K562 (cell line): ENCODE data around the gene CLTB. TPM values are rescaled to one million over a fixed set of nuclear protein-coding genes. Genes with fewer than 3 reads are reported as not detected.

ENCODE experiments used
- ARNT ChIP-seq, 2 experiments: fragments of 450-650 bp; IDR thresholded peaks; 2 replicates each; pipeline ENCODE4 v1.6.1; 2016; ENCODE audit warnings: mild to moderate bottlenecking in 1 of 2
- ATF7 ChIP-seq: fragments of 450-650 bp; IDR thresholded peaks from 2 replicates; pipeline ENCODE4 v1.7.1; 2014; ENCODE audit warnings: mild to moderate bottlenecking, moderate library complexity
- BRCA1 ChIP-seq, 2 experiments: fragments of 450-650 bp in 1 of 2; sonication (generic) in 1 of 2; formaldehyde crosslinking in 1 of 2; IDR thresholded peaks; 2 replicates each; pipeline versions ENCODE4 v1.5.0 to v1.6.1; 2017 to 2020; ENCODE audit warnings: mild to moderate bottlenecking in 1 of 2, missing genetic modification reagents in 1 of 2
- CREB1 ChIP-seq, 2 experiments: sonication (generic) in 1 of 2; formaldehyde crosslinking in 1 of 2; IDR thresholded peaks; 2 replicates each; pipeline versions ENCODE4 v1.6.1 to v1.8.0; 2012 to 2022; ENCODE audit warnings: inconsistent platforms in 1 of 2, mild to moderate bottlenecking in 1 of 2, missing genetic modification reagents in 1 of 2, moderate library complexity in 1 of 2
- EP300 ChIP-seq: IDR thresholded peaks from 2 replicates; pipeline ENCODE4 v1.6.1; 2012; ENCODE audit warnings: low read length, improper control_type of control experiment
- ETV6 ChIP-seq, 3 experiments: fragments of 150-350 bp in 1 of 3; sonication (generic) in 1 of 3; formaldehyde crosslinking in 1 of 3; IDR thresholded peaks; 2 replicates each; pipeline versions ENCODE4 v1.6.1 to v1.8.0; 2014 to 2022; ENCODE audit warnings: borderline replicate concordance in 2 of 3, low read depth in 2 of 3, antibody characterized with exemption in 1 of 3, low read length in 1 of 3, mild to moderate bottlenecking in 1 of 3, missing genetic modification reagents in 1 of 3
- FIP1L1 ChIP-seq: fragments of 200-400 bp; formaldehyde crosslinking; IDR thresholded peaks from 2 replicates; pipeline ENCODE4 v1.6.1; 2018; ENCODE audit warnings: mild to moderate bottlenecking, low read depth, low read length; ENCODE audit not compliant: poor library complexity, severe bottlenecking
- FOXM1 ChIP-seq, 2 experiments: fragments of 450-650 bp in 1 of 2; sonication (generic) in 1 of 2; formaldehyde crosslinking in 1 of 2; IDR thresholded peaks; 2 replicates each; pipeline versions ENCODE4 v1.6.1 to v1.9.0; 2017 to 2022; ENCODE audit warnings: low read depth in 2 of 2, mild to moderate bottlenecking in 2 of 2, missing genetic modification reagents in 1 of 2, moderate library complexity in 1 of 2
- LCOR ChIP-seq: sonication (generic); formaldehyde crosslinking; IDR thresholded peaks from 2 replicates; pipeline ENCODE4 v1.8.0; 2022; ENCODE audit warnings: mild to moderate bottlenecking, missing genetic modification reagents
- MBD2 ChIP-seq: sonication (generic); IDR thresholded peaks from 2 replicates; pipeline ENCODE4 v1.6.1; 2016; ENCODE audit warnings: low read depth, borderline replicate concordance
- NUFIP1 ChIP-seq: fragments of 450-650 bp; IDR thresholded peaks from 2 replicates; pipeline ENCODE4 v1.6.1; 2018; ENCODE audit not compliant: partially characterized antibody
- RFX1 ChIP-seq: fragments of 450-650 bp; IDR thresholded peaks from 2 replicates; pipeline ENCODE4 v1.6.1; 2016; ENCODE audit warnings: mild to moderate bottlenecking, moderate library complexity
- SIN3A ChIP-seq, 2 experiments: fragments of 150-350 bp in 1 of 2; IDR thresholded peaks; 2 replicates each; pipeline ENCODE4 v1.6.1; 2011 to 2016; ENCODE audit warnings: borderline replicate concordance in 2 of 2, low read depth in 2 of 2, low read length in 2 of 2, mild to moderate bottlenecking in 2 of 2, moderate library complexity in 2 of 2; ENCODE audit not compliant: control insufficient read depth in 1 of 2
- SIX5 ChIP-seq, 2 experiments: IDR thresholded peaks; 2 replicates each; pipeline ENCODE4 v1.6.1; 2011; ENCODE audit warnings: low read length in 2 of 2, borderline replicate concordance in 1 of 2, low read depth in 1 of 2, mild to moderate bottlenecking in 1 of 2, moderate library complexity in 1 of 2; ENCODE audit not compliant: insufficient read depth in 1 of 2
- SMAD4 ChIP-seq: fragments of 250-450 bp; sonication (Bioruptor Pico); conservative IDR thresholded peaks from 2 replicates; pipeline ENCODE4 v1.8.0; 2021; ENCODE audit warnings: inconsistent platforms, mild to moderate bottlenecking, moderate library complexity
- SRSF1 ChIP-seq: fragments of 200-400 bp; formaldehyde crosslinking; IDR thresholded peaks from 2 replicates; pipeline ENCODE4 v1.6.1; 2017; ENCODE audit warnings: mild to moderate bottlenecking, low read depth, low read length, moderate library complexity
- SUPT5H ChIP-seq: fragments of 450-650 bp; IDR thresholded peaks from 2 replicates; pipeline ENCODE4 v1.6.1; 2016
- TCF7L2 ChIP-seq: fragments of 150-350 bp; IDR thresholded peaks from 2 replicates; pipeline ENCODE4 v1.6.1; 2016; ENCODE audit warnings: low read depth, mild to moderate bottlenecking, low read length, moderate library complexity
- TRIM24 ChIP-seq, 2 experiments: fragments of 450-650 bp; IDR thresholded peaks; 2 replicates each; pipeline ENCODE4 v1.6.1; 2016
- ZNF134 ChIP-seq: fragments of 250-450 bp; sonication (Bioruptor Pico); conservative IDR thresholded peaks from 2 replicates; pipeline ENCODE4 v1.4.0; 2020
- ZNF212 ChIP-seq: fragments of 450-650 bp; formaldehyde crosslinking; IDR thresholded peaks from 2 replicates; pipeline ENCODE4 v1.4.0; 2020; ENCODE audit warnings: mild to moderate bottlenecking
- ZNF232 ChIP-seq: sonication (generic); formaldehyde crosslinking; IDR thresholded peaks from 2 replicates; pipeline ENCODE4 v1.8.0; 2022; ENCODE audit warnings: mild to moderate bottlenecking, missing genetic modification reagents
- ZSCAN29 ChIP-seq: fragments of 450-650 bp; IDR thresholded peaks from 2 replicates; pipeline ENCODE4 v1.6.1; 2017
- polyA plus RNA-seq, 8 experiments: library from polyadenylated mRNA; depleted of rRNA in 4 of 8; stranded (reverse) in 5 of 8; unstranded in 3 of 8; fragments of >200 nt; fragmentation: Nextera tagmentation in 2 of 8; fragmentation: Illumina TruSeq in 1 of 8; extraction: Ambion mirVana in 2 of 8; extraction: Trizol in 1 of 8; gene quantifications; 2 replicates each; pipeline versions ENCODE4 v1.2.1 to v1.2.3, GENCODE V29; 2011 to 2014; ENCODE audit warnings: inconsistent platforms in 1 of 8, missing spikeins in 1 of 8
- total RNA-seq, 7 experiments: library from RNA; depleted of rRNA in 6 of 7; stranded (reverse); fragments of >200 nt in 6 of 7; fragmentation: Illumina TruSeq in 2 of 7; extraction: Trizol in 2 of 7; gene quantifications; 2 replicates each; pipeline versions ENCODE4 v1.2.1 to v1.2.3, GENCODE V29; 2011 to 2021; ENCODE audit warnings: low replicate concordance in 1 of 7
- TF ChIP-seq, protein P1 (sequence below): sonication (generic); formaldehyde crosslinking; IDR thresholded peaks from 2 replicates; pipeline ENCODE4 v1.8.0; 2022; ENCODE audit warnings: mild to moderate bottlenecking, missing genetic modification reagents
- TF ChIP-seq, protein P2 (sequence below), 2 experiments: IDR thresholded peaks; 2 replicates each; pipeline ENCODE4 v1.6.1; 2012; ENCODE audit warnings: improper control_type of control experiment in 2 of 2, low read depth in 2 of 2, low read length in 2 of 2, borderline replicate concordance in 1 of 2

Gene CLTB
- total and polyA plus RNA-seq, 9 of the 15 experiments (the other 6 are each of a cell fraction or from before 2014, with no cell fraction given): 1.8 to 117 (median 39.0) TPM

DNA sequence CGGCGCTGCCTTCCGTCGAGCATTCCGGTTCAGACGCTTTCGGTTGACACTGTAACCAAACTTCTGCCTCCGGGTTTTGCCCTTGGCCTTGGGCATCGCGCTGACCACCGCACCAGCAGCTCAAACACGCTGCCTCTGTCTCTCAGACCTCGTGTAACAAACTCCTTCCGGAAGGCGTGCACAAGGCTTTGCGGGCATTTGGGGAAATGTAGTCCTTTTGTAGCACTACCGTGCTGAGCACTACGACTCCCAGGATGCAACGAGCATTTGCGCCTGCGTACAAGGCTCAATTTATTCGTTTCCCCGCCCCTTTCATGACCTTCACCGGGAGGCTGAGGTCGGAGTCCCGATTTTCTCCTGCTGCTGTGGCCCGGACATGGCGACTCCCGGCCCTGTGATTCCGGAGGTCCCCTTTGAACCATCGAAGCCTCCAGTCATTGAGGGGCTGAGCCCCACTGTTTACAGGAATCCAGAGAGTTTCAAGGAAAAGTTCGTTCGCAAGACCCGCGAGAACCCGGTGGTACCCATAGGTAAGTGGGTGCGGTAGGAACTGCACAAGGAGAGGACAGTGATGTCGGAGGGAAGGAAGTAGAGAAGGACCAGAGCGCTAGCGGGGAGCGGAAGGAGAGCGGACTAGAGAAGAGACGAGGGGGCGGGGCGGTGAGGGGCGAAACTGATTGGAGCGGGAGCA lies 27.8 kb downstream of the CLTB start, which contains the start of the genes HIGD2A and NOP16 (continued):
- TF ChIP-seq SIX5 (IDR thresholded peaks at IDR 0.05; ENCODE audit: borderline replicate concordance in 1 of 2, insufficient read depth in 1 of 2, low read depth in 1 of 2, low read length in 2 of 2) (peak; percentile 81 to 86), ZSCAN29 (no peak), CREB1 (IDR thresholded peaks at IDR 0.05) (peak; percentile 50; the same call in 1 of the 2 replicates), CREB1 (CRISPR knock-in tag; IDR thresholded peaks at IDR 0.05) (peak; percentile 80), ZNF134 (CRISPR knock-in tag) (no peak), SIN3A (IDR thresholded peaks at IDR 0.05; ENCODE audit: borderline replicate concordance in 2 of 2, control insufficient read depth in 1 of 2, low read depth in 2 of 2, low read length in 2 of 2) (peak; percentile 89 to 98; a peak in 2 of 4 replicates), SRSF1 (no peak), BRCA1 (IDR thresholded peaks at IDR 0.05) (no peak), BRCA1 (CRISPR knock-in tag; IDR thresholded peaks at IDR 0.05) (no peak), ATF7 (peak; percentile 83), MBD2 (peak; percentile 90), FIP1L1 (peak; percentile 13), NUFIP1 (no peak), SMAD4 (no peak), TRIM24 (IDR thresholded peaks at IDR 0.05) (peak in 1 of 2 experiments; percentile 100; a peak in 2 of 4 replicates), ZNF232 (CRISPR knock-in tag) (0 out of 2 replicates have a peak, but pooled peaks have one; percentile 6), ZNF212 (no peak), RFX1 (no peak), LCOR (CRISPR knock-in tag) (peak; percentile 97), EP300 (peak; percentile 53; the same call in 1 of the 2 replicates), SUPT5H (peak; percentile 92), ARNT (IDR thresholded peaks at IDR 0.05) (peak; percentile 92 to 94; a peak in 3 of 4 replicates), ETV6 (IDR thresholded peaks at IDR 0.05; ENCODE audit: borderline replicate concordance in 1 of 2, low read depth in 2 of 2, low read length in 1 of 2) (no peak), ETV6 (CRISPR knock-in tag; IDR thresholded peaks at IDR 0.05; ENCODE audit: borderline replicate concordance) (no peak), TCF7L2 (no peak), FOXM1 (IDR thresholded peaks at IDR 0.05; ENCODE audit: low read depth) (peak; percentile 70), FOXM1 (CRISPR knock-in tag; IDR thresholded peaks at IDR 0.05; ENCODE audit: low read depth) (0 out of 2 replicates have a peak, but pooled peaks have one; percentile 69)
- TF ChIP-seq, protein P1, sequence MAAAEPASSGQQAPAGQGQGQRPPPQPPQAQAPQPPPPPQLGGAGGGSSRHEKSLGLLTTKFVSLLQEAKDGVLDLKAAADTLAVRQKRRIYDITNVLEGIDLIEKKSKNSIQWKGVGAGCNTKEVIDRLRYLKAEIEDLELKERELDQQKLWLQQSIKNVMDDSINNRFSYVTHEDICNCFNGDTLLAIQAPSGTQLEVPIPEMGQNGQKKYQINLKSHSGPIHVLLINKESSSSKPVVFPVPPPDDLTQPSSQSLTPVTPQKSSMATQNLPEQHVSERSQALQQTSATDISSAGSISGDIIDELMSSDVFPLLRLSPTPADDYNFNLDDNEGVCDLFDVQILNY (CRISPR knock-in tag): 0 out of 2 replicates have a peak, but pooled peaks have one; percentile 38
- TF ChIP-seq, protein P2, sequence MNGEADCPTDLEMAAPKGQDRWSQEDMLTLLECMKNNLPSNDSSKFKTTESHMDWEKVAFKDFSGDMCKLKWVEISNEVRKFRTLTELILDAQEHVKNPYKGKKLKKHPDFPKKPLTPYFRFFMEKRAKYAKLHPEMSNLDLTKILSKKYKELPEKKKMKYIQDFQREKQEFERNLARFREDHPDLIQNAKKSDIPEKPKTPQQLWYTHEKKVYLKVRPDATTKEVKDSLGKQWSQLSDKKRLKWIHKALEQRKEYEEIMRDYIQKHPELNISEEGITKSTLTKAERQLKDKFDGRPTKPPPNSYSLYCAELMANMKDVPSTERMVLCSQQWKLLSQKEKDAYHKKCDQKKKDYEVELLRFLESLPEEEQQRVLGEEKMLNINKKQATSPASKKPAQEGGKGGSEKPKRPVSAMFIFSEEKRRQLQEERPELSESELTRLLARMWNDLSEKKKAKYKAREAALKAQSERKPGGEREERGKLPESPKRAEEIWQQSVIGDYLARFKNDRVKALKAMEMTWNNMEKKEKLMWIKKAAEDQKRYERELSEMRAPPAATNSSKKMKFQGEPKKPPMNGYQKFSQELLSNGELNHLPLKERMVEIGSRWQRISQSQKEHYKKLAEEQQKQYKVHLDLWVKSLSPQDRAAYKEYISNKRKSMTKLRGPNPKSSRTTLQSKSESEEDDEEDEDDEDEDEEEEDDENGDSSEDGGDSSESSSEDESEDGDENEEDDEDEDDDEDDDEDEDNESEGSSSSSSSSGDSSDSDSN (IDR thresholded peaks at IDR 0.05; ENCODE audit: borderline replicate concordance in 1 of 2, low read depth in 2 of 2, low read length in 2 of 2): 0 out of 4 replicates have a peak, but pooled peaks of 1 of the 2 experiments have one; percentile 38
